CD4-positive, alpha-beta T cell treated with Interleukin-12 subunit alpha and Interleukin-12 subunit beta, for 1 hour (primary cell): ENCODE data around the gene ADGRL2.

Experiments used
- DNase-seq: peaks from one replicate; pipeline ENCODE4 v3.0.0-alpha.2; 2020

Gene ADGRL2

GRCh38 chr1:81920886-81921285 is 120.2 kb downstream of the ADGRL2 start:
- DNase-seq: no peak

DNA sequence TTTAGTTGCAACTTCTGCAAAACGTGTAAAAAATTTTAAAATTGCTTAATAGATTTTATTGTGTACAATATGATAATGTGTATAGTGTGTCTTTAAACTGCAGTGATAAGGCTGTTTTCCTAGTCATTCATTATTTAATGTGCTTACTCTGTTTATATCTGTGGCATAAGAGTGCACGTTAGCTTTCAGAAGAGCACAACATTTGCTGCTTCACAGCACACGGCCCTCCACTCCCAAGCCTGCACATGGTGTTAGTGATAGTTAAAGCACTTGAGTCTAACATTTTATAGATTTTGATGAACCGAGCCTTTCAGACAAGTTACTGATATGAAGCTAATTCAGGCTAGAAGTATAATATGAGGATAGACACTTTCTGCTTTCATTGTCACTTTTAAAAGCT is 120.6 kb downstream of the ADGRL2 start:
- DNase-seq: no peak

DNA sequence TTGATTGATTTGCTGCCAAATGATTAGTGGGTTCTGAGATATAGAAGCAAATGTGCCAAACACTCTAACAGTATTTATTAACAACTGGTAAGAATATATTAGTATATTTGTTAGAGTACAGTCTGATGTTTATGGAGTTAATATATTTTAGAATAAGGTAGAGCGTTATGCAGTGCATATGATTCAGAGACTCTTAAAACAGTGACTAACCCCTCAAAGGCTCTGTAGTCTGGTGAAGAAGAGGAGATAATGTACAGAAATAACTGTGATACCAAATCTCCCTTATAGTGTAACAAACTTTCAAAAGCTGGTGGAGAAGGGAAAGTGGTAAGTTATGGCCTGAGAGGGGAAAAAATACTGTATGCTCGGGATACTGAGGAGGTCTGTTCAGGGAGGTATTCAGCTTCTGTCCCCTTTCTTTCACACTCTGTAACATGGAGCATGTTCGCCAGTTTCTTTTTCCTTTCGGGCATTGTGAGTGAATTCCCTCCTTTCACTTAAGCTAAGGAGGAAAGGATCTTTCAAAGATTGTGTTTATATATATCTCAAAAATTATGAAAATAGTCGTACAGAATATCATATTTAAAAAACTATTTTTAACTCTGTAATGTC is 121.2 kb downstream of the ADGRL2 start:
- no peak for DNase-seq

DNA sequence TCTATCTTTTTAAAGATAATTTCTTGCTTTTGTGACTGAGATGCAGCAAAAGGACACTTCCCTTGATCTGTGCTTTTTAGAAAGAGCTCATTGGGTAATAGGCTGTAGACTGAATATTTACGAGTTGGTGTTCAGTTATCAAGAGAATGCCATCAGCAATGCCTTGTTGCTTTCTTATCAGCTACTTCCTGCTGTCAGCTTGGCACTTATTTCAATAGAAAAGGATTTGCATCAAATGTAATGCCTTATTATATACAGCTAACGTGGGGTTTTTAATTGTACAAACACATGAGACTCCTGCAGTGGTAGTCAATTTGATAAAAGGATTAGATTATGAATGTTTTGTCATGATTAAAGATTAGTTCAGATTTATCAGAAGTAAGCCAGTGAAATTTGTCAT is 122.2 kb downstream of the ADGRL2 start:
- no peak for DNase-seq

DNA sequence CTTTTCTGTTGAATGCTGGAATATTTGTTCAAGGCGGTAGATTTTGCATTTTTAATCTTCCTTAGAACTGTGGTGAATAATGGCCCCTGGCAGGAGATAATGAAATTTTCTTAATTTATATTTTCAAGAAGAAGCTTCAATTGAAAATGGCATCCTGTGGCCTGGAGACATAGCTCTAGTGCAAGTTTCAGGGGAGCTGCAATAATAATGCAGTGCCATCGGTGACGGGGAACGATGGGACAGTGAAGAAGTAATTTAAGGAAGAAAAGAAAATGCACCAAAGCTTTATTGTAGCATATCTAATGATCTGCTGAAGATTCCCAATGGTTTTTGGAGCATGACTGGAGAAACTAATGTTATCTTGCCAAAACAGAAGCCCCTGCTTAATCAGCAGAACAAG is 128.4 kb downstream of the ADGRL2 start:
- DNase-seq: no peak

DNA sequence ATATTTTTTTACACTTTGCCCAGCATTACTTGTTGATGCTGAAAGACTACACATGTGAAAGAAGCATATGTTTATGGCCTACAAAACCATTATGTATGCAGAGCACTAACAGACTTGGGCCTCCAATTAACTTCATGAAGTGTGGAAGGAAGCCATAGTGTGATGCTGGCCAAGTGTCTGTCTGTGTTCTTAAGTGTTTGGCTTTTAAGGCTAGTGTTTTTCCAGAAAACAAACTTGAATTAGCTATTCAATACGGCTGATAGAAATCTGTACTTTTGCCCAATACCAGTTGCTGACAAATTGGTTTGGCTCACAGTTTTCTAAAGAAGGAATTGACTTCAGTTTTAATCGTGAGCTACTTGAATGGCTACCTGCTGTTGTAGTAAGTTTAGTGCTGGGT is 136.1 kb downstream of the ADGRL2 start:
- no peak for DNase-seq

- no peak for DNase-seq
Measured at GRCh38 chr1:81937791-81938450, 137.2 kb downstream of the ADGRL2 start.

- no peak for DNase-seq
Measured at GRCh38 chr1:81948495-81948894, 147.8 kb downstream of the ADGRL2 start.

DNA sequence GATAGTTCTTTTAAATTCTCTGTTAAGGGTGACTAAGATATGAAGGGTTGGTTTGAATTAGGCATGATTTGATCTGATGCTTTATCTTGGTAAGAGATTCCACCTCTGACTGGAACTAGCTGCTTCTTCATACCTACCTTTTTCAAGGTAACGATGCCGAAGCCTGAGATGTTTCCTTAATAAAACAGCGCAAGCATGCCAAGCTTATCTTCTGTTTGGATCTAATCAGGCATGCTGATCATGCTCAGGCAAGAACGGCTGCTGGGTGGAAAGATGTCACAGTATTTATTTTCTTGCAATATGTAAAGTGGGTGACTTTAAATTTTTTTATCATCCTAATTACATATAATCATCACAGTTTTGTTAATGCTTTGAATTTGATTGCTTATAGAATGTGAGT is 148.7 kb downstream of the ADGRL2 start:
- no peak for DNase-seq

- no peak for DNase-seq
Measured at GRCh38 chr1:81950037-81950436, 149.3 kb downstream of the ADGRL2 start.

DNA sequence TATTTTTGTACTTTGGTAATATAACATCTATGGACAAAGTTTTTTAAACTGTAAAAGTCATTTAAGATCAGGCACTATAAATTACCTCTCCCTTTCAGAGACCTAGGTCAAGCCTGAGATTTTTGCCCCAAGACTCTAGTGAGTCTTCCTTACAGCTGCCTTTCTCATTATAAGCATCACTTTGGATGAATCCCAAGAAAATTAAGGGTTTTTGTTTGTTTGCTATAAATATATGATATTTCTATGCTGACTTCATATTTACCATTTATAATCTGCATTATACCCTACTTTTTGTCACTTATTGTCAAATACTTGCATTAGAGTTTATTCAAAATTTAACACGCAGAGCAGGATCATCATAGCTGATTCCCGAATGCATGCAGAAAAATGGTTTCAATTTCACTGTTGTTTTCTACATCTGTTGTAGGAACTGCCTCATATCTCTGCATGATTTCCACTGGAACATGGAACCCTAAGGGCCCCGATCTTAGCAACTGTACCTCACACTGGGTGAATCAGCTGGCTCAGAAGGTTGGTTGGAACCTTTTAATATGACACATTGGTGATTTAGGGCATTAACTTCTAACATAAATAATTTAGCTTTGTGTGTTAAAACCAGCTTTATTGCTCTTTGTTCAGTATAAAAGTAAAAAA is 150.0 kb downstream of the ADGRL2 start:
- no peak for DNase-seq

- DNase-seq: no peak
Measured at GRCh38 chr1:81954534-81955020, 153.8 kb downstream of the ADGRL2 start.

DNA sequence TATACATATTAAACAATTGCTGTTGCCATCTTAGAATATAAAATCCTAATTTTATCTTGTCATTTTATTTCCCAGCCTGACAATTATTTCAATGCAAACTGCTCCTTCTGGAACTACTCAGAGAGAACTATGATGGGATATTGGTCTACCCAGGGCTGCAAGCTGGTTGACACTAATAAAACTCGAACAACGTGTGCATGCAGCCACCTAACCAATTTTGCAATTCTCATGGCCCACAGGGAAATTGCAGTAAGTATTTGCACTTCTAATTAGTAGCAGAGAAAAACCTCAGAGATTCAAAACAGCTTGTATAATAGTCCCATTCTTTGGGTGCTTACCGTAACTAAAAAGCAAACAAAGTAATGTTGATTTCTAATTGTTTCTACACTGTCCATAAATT is 167.2 kb downstream of the ADGRL2 start:
- DNase-seq: no peak

DNA sequence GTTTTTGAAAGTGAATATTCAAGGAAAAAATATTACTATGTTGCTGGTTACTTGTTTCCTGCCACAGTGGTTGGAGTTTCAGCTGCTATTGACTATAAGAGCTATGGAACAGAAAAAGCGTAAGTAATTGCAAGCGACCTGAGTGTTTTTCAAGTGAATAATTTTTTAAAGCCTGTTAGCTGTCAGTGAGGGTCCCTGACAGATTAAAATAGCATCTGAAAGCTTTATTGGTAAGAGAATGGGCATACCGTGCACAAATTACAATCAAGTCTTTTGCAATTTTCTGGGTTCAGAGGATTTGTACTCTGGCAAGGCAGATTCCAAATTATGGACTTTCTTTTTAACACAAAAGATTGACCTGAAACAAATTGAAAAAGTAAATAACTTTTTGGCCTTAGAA is 169.7 kb downstream of the ADGRL2 start:
- no peak for DNase-seq

- DNase-seq: no peak
Measured at GRCh38 chr1:81974222-81974841, 173.6 kb downstream of the ADGRL2 start.

GRCh38 chr1:81974883-81975555 is 174.3 kb downstream of the ADGRL2 start:
- DNase-seq: no peak

GRCh38 chr1:81976539-81976938 is 175.8 kb downstream of the ADGRL2 start:
- DNase-seq: no peak

- no peak for DNase-seq
Measured at GRCh38 chr1:81978945-81979344, 178.2 kb downstream of the ADGRL2 start.

DNA sequence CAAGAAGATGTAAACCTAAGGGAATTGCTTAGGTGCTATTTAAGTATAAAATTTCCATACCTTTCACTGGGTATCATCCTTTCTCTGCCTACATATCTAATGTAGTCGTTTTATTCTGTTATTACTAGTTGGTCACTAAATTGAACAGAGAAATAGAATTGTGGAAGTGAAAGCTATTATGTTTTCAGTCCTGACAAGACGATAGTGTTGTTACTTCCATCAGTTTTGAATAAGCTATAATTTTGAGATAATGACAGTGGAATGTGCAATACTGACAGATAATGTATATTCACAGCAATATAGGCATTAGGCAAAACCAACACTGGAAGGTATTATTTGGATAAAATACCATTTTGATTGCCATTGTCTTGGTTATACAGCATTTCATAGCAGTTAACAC is 181.8 kb downstream of the ADGRL2 start:
- no peak for DNase-seq

DNA sequence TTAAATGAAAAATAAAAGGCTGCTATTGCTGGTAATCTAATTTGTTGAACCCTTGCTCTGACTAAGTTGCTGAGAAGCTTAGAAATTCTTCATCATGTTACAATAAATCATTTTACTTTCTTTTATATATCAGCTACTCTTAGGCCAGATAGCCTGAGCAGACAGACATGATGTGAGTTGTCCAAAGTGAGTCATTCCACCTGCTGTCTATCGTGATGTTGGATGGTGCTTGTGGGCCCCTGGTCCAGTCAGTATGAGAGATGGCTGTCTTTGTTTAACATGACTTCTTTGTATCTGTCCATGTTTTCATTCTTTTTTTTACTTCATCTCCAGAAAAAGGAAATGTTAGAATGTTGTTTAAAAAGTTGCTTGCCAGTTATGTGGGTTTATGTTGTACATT is 188.8 kb downstream of the ADGRL2 start:
- DNase-seq: no peak

DNA sequence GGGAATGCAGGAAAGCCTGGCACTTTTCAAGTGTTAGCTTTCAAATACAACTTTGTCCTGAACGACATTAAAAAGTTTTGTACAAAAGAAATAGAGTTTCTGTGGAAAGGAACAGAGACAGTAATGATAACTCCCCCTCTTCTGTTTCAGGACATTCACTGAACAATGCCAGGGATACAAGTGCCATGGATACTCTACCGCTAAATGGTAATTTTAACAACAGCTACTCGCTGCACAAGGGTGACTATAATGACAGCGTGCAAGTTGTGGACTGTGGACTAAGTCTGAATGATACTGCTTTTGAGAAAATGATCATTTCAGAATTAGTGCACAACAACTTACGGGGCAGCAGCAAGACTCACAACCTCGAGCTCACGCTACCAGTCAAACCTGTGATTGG is 189.5 kb downstream of the ADGRL2 start:
- DNase-seq: no peak

DNA sequence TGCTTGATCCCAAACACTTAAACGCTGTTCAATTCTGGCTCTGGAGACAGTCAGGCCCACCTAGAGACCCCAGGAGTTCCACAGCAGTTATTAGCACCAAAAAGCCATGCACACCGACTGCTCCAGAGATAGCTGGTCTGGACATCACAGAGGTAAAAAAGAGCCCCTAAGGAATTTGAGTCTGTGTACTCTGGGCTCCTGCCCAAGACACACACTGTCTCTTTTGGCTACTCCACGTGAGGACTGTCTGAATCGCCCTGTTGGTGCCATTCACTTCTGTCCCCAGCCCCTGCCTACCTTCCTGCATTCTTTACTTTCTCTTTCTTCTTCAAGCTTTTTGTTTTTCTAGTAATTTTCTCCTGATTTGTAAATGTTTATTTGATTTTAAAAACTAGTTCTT is 197.4 kb downstream of the ADGRL2 start:
- no peak for DNase-seq

DNA sequence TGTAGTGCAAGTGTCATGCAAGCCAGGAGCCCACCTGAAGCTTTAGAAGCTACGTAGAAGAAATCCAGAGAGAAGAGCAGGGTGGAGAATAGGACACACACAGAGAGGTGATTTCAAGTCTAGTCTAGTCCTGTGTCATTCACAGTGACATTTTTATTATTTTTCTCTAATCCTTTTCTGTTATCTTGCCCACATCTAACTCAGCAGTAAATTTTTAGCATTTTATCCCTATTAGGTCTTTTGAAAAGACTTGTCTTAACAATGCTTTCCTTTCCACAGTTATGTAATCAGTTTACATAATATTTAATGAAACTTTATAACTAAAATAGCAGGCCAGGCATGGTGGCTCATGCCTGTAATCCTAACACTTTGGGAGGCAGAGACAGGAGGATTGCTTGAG is 198.6 kb downstream of the ADGRL2 start:
- no peak for DNase-seq
